CD14-positive monocyte (primary cell): ENCODE measurements around the gene ALDOC. TPM values are rescaled to one million over a fixed set of nuclear protein-coding genes. Genes with fewer than 3 reads are reported as not detected.
A peak's percentile ranks its signal among the peaks of the same experiment; 100 is the strongest.

Experiments
- DNase-seq, 3 donors: peaks; one replicate each; pipeline ENCODE4 v3.0.0-alpha.2; 2011 to 2022
- H2AFZ ChIP-seq: 2 replicates; pipeline ENCODE4 v1.6.0; 2012; ENCODE audit warnings: mild to moderate bottlenecking, low read depth, low read length, inconsistent platforms; ENCODE audit not compliant: insufficient read depth, poor library complexity, severe bottlenecking
- H3K27ac ChIP-seq, 2 donors: 1 replicate in 1 of 2; 2 replicates in 1 of 2; pipeline ENCODE4 v1.5.1; 2012 to 2013; ENCODE audit warnings: low read length in 2 of 2, control low read depth in 1 of 2, inconsistent platforms in 1 of 2, low read depth in 1 of 2, mild to moderate bottlenecking in 1 of 2
- H3K27me3 ChIP-seq, 2 donors: one replicate each; pipeline versions ENCODE4 v1.6.0 to v1.6.1; 2011 to 2013; ENCODE audit warnings: low read length in 2 of 2; ENCODE audit not compliant: control insufficient read depth in 2 of 2, insufficient read depth in 2 of 2
- H3K36me3 ChIP-seq, 2 donors: replicated peaks in 1 of 2; 1 replicate in 1 of 2; 2 replicates in 1 of 2; pipeline versions ENCODE4 v1.5.1 to v1.6.1; 2012 to 2013; ENCODE audit warnings: low read length in 2 of 2, control low read depth in 1 of 2, inconsistent platforms in 1 of 2, mild to moderate bottlenecking in 1 of 2; ENCODE audit not compliant: insufficient read depth in 2 of 2, control insufficient read depth in 1 of 2
- H3K4me1 ChIP-seq, 2 donors: 1 replicate in 1 of 2; 2 replicates in 1 of 2; pipeline versions ENCODE4 v1.5.1 to v1.6.1; 2012 to 2013; ENCODE audit warnings: low read length in 2 of 2, control low read depth in 1 of 2, inconsistent platforms in 1 of 2, mild to moderate bottlenecking in 1 of 2, moderate library complexity in 1 of 2; ENCODE audit not compliant: insufficient read depth in 2 of 2, control insufficient read depth in 1 of 2
- H3K4me2 ChIP-seq: replicated peaks from 2 replicates; pipeline ENCODE3; 2012; ENCODE audit warnings: low read length, moderate library complexity, mild to moderate bottlenecking; ENCODE audit not compliant: poor library complexity, severe bottlenecking; ENCODE audit errors: extremely low read depth
- H3K4me3 ChIP-seq, 3 experiments: fragments of 200-600 bp in 1 of 3; sonication (generic) in 1 of 3; replicated peaks in 1 of 3; 1 replicate in 2 of 3; 2 replicates in 1 of 3; pipeline ENCODE4 v1.5.1; 2011 to 2013; ENCODE audit warnings: low read length in 3 of 3, mild to moderate bottlenecking in 3 of 3, control low read depth in 2 of 3, low read depth in 2 of 3, inconsistent platforms in 1 of 3, moderate library complexity in 1 of 3
- H3K79me2 ChIP-seq: 2 replicates; pipeline ENCODE4 v1.6.0; 2012; ENCODE audit warnings: mild to moderate bottlenecking, control low read depth, inconsistent platforms, low read length, moderate library complexity; ENCODE audit not compliant: insufficient read depth
- H3K9ac ChIP-seq: 2 replicates; pipeline ENCODE4 v1.6.0; 2017; ENCODE audit warnings: low read length, mild to moderate bottlenecking; ENCODE audit not compliant: insufficient read depth, poor library complexity, severe bottlenecking
- H3K9me3 ChIP-seq, 2 donors: replicated peaks in 1 of 2; 1 replicate in 1 of 2; 2 replicates in 1 of 2; pipeline versions ENCODE4 v1.5.1 to v1.6.1; 2012 to 2013; ENCODE audit warnings: low read length in 2 of 2, control low read depth in 1 of 2; ENCODE audit not compliant: control insufficient read depth in 1 of 2, insufficient read depth in 1 of 2
- H4K20me1 ChIP-seq: 2 replicates; pipeline ENCODE4 v1.6.0; 2012; ENCODE audit warnings: mild to moderate bottlenecking, low read length, control low read depth, moderate library complexity; ENCODE audit not compliant: insufficient read depth
- H3K27ac Mint-ChIP-seq, 7 donors: one replicate each; pipeline ENCODE4 v1.8.0; 2020; ENCODE audit warnings: mild to moderate bottlenecking in 7 of 7, mixed read lengths in 7 of 7, moderate library complexity in 6 of 7, inconsistent platforms in 2 of 7
- H3K27me3 Mint-ChIP-seq, 3 donors: one replicate each; pipeline ENCODE4 v1.8.0; 2021 to 2022; ENCODE audit warnings: low read depth in 3 of 3, mild to moderate bottlenecking in 3 of 3, mixed read lengths in 3 of 3, moderate library complexity in 3 of 3, inconsistent platforms in 1 of 3
- H3K36me3 Mint-ChIP-seq, 2 donors: one replicate each; pipeline ENCODE4 v1.8.0; 2020; ENCODE audit warnings: mixed read lengths in 2 of 2, inconsistent platforms in 1 of 2, mild to moderate bottlenecking in 1 of 2
- H3K4me1 Mint-ChIP-seq: one replicate; pipeline ENCODE4 v1.8.0; 2020; ENCODE audit warnings: mild to moderate bottlenecking, mixed read lengths
- H3K4me3 Mint-ChIP-seq, 2 donors: one replicate each; pipeline ENCODE4 v1.8.0; 2020; ENCODE audit warnings: mild to moderate bottlenecking in 2 of 2, mixed read lengths in 2 of 2, moderate library complexity in 1 of 2
- H3K9me3 Mint-ChIP-seq, 7 donors: one replicate each; pipeline ENCODE4 v1.8.0; 2020 to 2022; ENCODE audit warnings: mixed read lengths in 7 of 7, mild to moderate bottlenecking in 6 of 7, moderate library complexity in 6 of 7, inconsistent platforms in 2 of 7
- WGBS: methylation state at CpG from one replicate; pipeline ENCODE4 v1.1.5; 2013; ENCODE audit warnings: missing lambda C conversion rate; ENCODE audit not compliant: insufficient coverage; 5-methylcytosine and 5-hydroxymethylcytosine counted together
- intact Hi-C, 2 donors: fragments of 100-400 bp; cut with micrococcal nuclease; formaldehyde crosslinking; loops; one replicate each; pipeline versions ENCODE4 v1.15.0 to v1.15.1; 2023
- polyA plus RNA-seq, 3 donors: library from polyadenylated mRNA; depleted of rRNA in 1 of 3; unstranded in 2 of 3; stranded (reverse) in 1 of 3; fragments of 300-500 nt in 2 of 3; fragments of >200 nt in 1 of 3; fragmentation: Illumina TruSeq in 2 of 3; gene quantifications; 1 replicate in 2 of 3; 2 replicates in 1 of 3; pipeline ENCODE4 v1.2.3, GENCODE V29; 2012 to 2021
- TF ChIP-seq, protein P1 (sequence below): fragments of 200-600 bp; IDR thresholded peaks from one replicate; pipeline ENCODE4 v1.8.0; 2022; ENCODE audit warnings: antibody characterized with exemption, mild to moderate bottlenecking

ALDOC gene
- polyA plus RNA-seq, 3 donors: 7.1 to 10.6 (median 9.8) TPM

DNA sequence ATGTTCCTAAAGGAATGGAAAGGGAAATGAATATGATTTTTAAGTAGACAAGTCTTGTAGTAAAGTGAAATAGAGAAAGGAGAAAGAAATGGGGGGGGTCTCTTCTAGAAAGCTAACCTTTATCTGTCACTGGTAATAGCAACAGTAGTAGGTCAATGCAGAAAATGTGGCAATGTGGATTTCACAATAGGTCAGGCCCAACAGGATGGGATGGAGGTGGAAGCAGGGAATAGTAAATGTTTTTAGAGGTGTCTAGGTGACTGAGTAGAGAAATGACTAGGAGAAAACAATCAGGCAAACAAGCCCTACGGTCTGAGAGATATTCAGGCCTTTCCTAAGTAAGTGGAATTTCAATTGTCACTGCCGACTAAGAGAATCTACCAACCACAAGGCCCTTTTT is 43.3 kb upstream of the ALDOC start:
- intact Hi-C loops: no loop called here
- H3K36me3 Mint-ChIP-seq: peaks cover 93 to 98% of the 10 kb centered on the region in 2 donors
- H3K27ac ChIP-seq: no peak overlapping the region
- H3K4me1 ChIP-seq: no peaks in the 10 kb centered on the region
- peak overlapping the region in 1 of 7 donors; percentile 25 for H3K27ac Mint-ChIP-seq
- H3K9ac ChIP-seq: no peak overlapping the region
- H3K4me3 ChIP-seq: no peak overlapping the region
- no peaks in the 10 kb centered on the region for H3K79me2 ChIP-seq
- H3K36me3 ChIP-seq: peaks cover 98 to 100% of the 10 kb centered on the region in 2 donors
- no peak overlapping the region for H2AFZ ChIP-seq
- no peaks in the 10 kb centered on the region for H3K27me3 ChIP-seq
- peaks cover 59% of the 10 kb centered on the region for H4K20me1 ChIP-seq
- H3K27me3 Mint-ChIP-seq: peaks cover 0 to 1% (median 0%) of the 10 kb centered on the region in 3 donors
- H3K9me3 ChIP-seq: no peaks in the 10 kb centered on the region
- no peaks in the 10 kb centered on the region for H3K4me1 Mint-ChIP-seq
- no peak overlapping the region for H3K4me2 ChIP-seq
- WGBS: 100% methylated on average over 2 of the region's 2 CpGs
- TF ChIP-seq, protein P1, sequence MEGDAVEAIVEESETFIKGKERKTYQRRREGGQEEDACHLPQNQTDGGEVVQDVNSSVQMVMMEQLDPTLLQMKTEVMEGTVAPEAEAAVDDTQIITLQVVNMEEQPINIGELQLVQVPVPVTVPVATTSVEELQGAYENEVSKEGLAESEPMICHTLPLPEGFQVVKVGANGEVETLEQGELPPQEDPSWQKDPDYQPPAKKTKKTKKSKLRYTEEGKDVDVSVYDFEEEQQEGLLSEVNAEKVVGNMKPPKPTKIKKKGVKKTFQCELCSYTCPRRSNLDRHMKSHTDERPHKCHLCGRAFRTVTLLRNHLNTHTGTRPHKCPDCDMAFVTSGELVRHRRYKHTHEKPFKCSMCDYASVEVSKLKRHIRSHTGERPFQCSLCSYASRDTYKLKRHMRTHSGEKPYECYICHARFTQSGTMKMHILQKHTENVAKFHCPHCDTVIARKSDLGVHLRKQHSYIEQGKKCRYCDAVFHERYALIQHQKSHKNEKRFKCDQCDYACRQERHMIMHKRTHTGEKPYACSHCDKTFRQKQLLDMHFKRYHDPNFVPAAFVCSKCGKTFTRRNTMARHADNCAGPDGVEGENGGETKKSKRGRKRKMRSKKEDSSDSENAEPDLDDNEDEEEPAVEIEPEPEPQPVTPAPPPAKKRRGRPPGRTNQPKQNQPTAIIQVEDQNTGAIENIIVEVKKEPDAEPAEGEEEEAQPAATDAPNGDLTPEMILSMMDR: no peak
- H3K9me3 Mint-ChIP-seq: no peaks in the 10 kb centered on the region
- no peak for DNase-seq
- H3K4me3 Mint-ChIP-seq: no peak overlapping the region

DNA sequence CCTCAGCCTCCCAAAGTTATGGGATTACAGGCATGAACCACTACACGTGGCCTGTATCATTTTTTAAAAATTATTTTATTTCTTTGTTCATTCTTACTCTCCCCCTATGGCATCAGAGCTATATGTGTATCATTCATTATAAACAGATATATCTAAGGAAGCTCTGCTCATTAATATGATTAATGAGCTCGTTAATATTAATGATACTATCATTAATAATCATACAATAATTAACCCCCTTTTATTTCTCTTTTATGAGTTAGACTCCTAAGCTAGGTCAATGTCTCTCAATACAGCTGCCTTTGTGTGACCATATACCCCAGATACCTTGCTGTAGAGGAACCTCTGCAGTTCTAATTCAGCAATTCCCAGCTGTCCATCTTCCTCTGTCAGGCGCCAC is 41.8 kb upstream of the ALDOC start:
- no CpG with 5 or more reads among the region's 3 CpGs for WGBS
- H3K4me1 ChIP-seq: no peaks in the 10 kb centered on the region
- peaks cover 60% of the 10 kb centered on the region for H4K20me1 ChIP-seq
- H3K36me3 ChIP-seq: peaks cover 97 to 99% of the 10 kb centered on the region in 2 donors
- H3K4me3 ChIP-seq: no peak overlapping the region
- TF ChIP-seq, protein P1: no peak
- no peak overlapping the region for H3K27ac ChIP-seq
- H3K27ac Mint-ChIP-seq: no peak overlapping the region
- no peak for DNase-seq
- peaks cover 0 to 1% (median 0%) of the 10 kb centered on the region in 3 donors for H3K27me3 Mint-ChIP-seq
- H3K9ac ChIP-seq: no peak overlapping the region
- no peak overlapping the region for H3K4me3 Mint-ChIP-seq
- H3K4me1 Mint-ChIP-seq: no peaks in the 10 kb centered on the region
- no peak overlapping the region for H3K4me2 ChIP-seq
- H3K9me3 Mint-ChIP-seq: no peaks in the 10 kb centered on the region
- no peaks in the 10 kb centered on the region for H3K79me2 ChIP-seq
- H3K36me3 Mint-ChIP-seq: peaks cover 93 to 99% of the 10 kb centered on the region in 2 donors
- intact Hi-C loops: no loop called here
- no peaks in the 10 kb centered on the region for H3K9me3 ChIP-seq
- no peak overlapping the region for H2AFZ ChIP-seq
- no peaks in the 10 kb centered on the region for H3K27me3 ChIP-seq
